ENCODE measurements around the gene LZTS3. TPM values are rescaled to one million over a fixed set of nuclear protein-coding genes. Genes with fewer than 3 reads are reported as not detected.

LZTS3 gene
- total RNA-seq, 1 experiment from 2014 or later: 32.6 TPM

- ChIA-PET CTCF (interaction anchor here (0.7 kb wide), 1 partner anchor 14 kb away, joined by 3 read pairs; no protein-coding TSS in a partner anchor), POLR2A (no interaction called here)
- ATAC-seq (no peak), DNase-seq (ENCODE audit: low spot score) (no peak)
- Mint-ChIP-seq H3K4me1 (no peaks in the 10 kb centered on the region), H3K4me3 (no peak overlapping the region), H3K36me3 (peaks cover 5% of the 10 kb centered on the region), H3K27me3 (ENCODE audit: low read depth) (no peaks in the 10 kb centered on the region; the same call in 1 of the 2 replicates), H3K9me3 (peaks cover 4% of the 10 kb centered on the region; the same call in 1 of the 2 replicates), H3K27ac (no peak overlapping the region)
- TF ChIP-seq CBFB (CRISPR knock-in tag; IDR thresholded peaks at IDR 0.05; ENCODE audit: low read depth) (no peak), ZNF121 (CRISPR knock-in tag; IDR thresholded peaks at IDR 0.05) (0 out of 2 replicates have a peak, but pooled peaks have one; percentile 12)
These were observed 43.2 kb downstream of the LZTS3 start for GRCh38 chr20:3130051-3130600.

GRCh38 chr20:3129094-3129493 lies 44.3 kb downstream of the LZTS3 start:
- Mint-ChIP-seq H3K27me3 (ENCODE audit: low read depth) (no peaks in the 10 kb centered on the region; the same call in 1 of the 2 replicates), H3K4me1 (no peaks in the 10 kb centered on the region), H3K9me3 (peaks cover 4% of the 10 kb centered on the region; the same call in 1 of the 2 replicates), H3K27ac (no peak overlapping the region), H3K36me3 (peaks cover 14% of the 10 kb centered on the region), H3K4me3 (no peak overlapping the region)
- DNase-seq (ENCODE audit: low spot score) (no peak), ATAC-seq (no peak)
- ChIA-PET CTCF (interaction anchor here (0.6 kb wide), 1 partner anchor 9 kb away, joined by 3 read pairs; no protein-coding TSS in a partner anchor), POLR2A (no interaction called here)
- TF ChIP-seq ZNF219 (CRISPR knock-in tag; IDR thresholded peaks at IDR 0.05; ENCODE audit: borderline replicate concordance): no peak
- no peak for TF ChIP-seq NFE2L1 (CRISPR knock-in tag; IDR thresholded peaks at IDR 0.05)

GRCh38 chr20:3128275-3128984 lies 44.9 kb downstream of the LZTS3 start:
- Mint-ChIP-seq H3K27ac (no peak overlapping the region), H3K4me3 (no peak overlapping the region), H3K36me3 (peaks cover 21% of the 10 kb centered on the region), H3K4me1 (no peaks in the 10 kb centered on the region), H3K9me3 (peaks cover 7% of the 10 kb centered on the region), H3K27me3 (ENCODE audit: low read depth) (peaks cover 1% of the 10 kb centered on the region; the same call in 1 of the 2 replicates)
- CTCF ChIA-PET: interaction anchor here (0.6 to 1.2 kb wide), 2 partner anchors 9 to 122 kb away, joined by 3 read pairs; no protein-coding TSS in a partner anchor
- ATAC-seq (no peak), DNase-seq (ENCODE audit: low spot score) (no peak)
- POLR2A ChIA-PET: no interaction called here
- TF ChIP-seq JUN (CRISPR knock-in tag; IDR thresholded peaks at IDR 0.05) (no peak), NR2C2 (CRISPR knock-in tag; IDR thresholded peaks at IDR 0.05) (no peak), TEAD4 (CRISPR knock-in tag; IDR thresholded peaks at IDR 0.05) (no peak), ZNF281 (CRISPR knock-in tag; IDR thresholded peaks at IDR 0.05) (no peak), TP53 (CRISPR knock-in tag; IDR thresholded peaks at IDR 0.05) (no peak), IRF2 (CRISPR knock-in tag; IDR thresholded peaks at IDR 0.05; ENCODE audit: borderline replicate concordance, low read depth) (no peak), IRF1 (CRISPR knock-in tag; IDR thresholded peaks at IDR 0.05) (no peak), KAT7 (CRISPR knock-in tag; IDR thresholded peaks at IDR 0.05; ENCODE audit: borderline replicate concordance) (no peak), EMX1 (CRISPR knock-in tag; IDR thresholded peaks at IDR 0.05) (no peak), ZMAT4 (CRISPR knock-in tag; IDR thresholded peaks at IDR 0.05) (no peak), FOXJ3 (CRISPR knock-in tag; IDR thresholded peaks at IDR 0.05; ENCODE audit: borderline replicate concordance) (no peak), NFATC4 (CRISPR knock-in tag; IDR thresholded peaks at IDR 0.05) (no peak), MXD4 (CRISPR knock-in tag; IDR thresholded peaks at IDR 0.05; ENCODE audit: borderline replicate concordance) (no peak), HMGXB4 (CRISPR knock-in tag; IDR thresholded peaks at IDR 0.05) (no peak), CREB1 (CRISPR knock-in tag; IDR thresholded peaks at IDR 0.05) (no peak), ZNF263 (CRISPR knock-in tag; IDR thresholded peaks at IDR 0.05; ENCODE audit: low read depth) (no peak), ZNF425 (CRISPR knock-in tag; conservative IDR thresholded peaks at IDR 0.05) (no peak), TCF7 (CRISPR knock-in tag; IDR thresholded peaks at IDR 0.05; ENCODE audit: low read depth) (no peak)

Measured in WTC11 (cell line).